ENCODE results near the gene ENOX1.

ENOX1 gene

DNA sequence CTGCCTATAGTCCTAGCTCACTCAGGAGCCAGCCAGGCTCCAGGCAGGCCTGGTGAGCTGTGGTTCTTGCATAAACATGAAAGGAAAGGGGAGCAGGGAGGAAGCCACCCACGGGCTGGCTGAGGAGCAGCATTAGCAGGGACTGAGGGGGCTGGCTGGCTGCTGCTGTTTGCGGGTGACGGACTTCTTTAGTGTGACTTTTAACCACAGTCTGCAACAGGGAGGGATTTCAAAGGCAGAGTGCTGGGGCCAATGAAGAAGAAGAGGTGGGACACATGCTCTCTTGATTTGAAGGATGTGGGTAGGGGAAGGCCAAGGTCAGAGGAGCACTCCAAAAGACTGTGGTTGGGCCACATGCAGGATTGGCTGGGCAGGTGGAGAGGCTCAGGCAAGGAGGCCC, 540.4 kb downstream of the ENOX1 start:
- no peak for DNase-seq (ENCODE audit: low spot score)

DNA sequence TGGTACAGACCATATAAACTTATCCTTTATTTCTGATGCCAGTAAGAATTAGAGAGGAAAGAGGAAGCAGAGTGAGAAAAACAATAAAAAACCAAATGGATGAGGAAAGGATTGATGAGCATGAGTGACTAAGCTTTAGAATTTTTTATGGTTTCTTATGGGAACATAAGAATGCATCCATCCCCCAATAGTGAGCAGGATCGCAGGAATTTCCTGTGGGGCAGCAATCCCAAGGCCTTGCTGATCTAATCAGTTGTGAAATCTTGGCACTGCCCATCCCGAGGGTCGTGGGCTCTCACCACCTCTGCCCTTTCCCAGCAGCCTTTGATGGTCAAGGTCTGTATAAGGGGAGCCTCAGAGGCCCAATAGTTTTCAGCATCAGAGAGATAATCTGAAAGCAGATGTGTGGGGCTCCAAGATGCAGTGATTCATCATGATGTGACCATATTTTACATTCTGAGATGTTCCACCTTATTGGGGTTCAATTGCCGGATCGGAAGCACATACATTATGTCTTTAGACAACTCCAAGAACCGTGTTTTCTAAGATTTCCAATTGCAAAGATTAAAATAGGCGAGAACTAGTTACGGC, 541.3 kb downstream of the ENOX1 start:
- DNase-seq (ENCODE audit: low spot score) = peak; percentile 77

- no peak for DNase-seq (ENCODE audit: low spot score)
These were observed 542.3 kb downstream of the ENOX1 start for GRCh38 chr13:43244481-43244880.

DNA sequence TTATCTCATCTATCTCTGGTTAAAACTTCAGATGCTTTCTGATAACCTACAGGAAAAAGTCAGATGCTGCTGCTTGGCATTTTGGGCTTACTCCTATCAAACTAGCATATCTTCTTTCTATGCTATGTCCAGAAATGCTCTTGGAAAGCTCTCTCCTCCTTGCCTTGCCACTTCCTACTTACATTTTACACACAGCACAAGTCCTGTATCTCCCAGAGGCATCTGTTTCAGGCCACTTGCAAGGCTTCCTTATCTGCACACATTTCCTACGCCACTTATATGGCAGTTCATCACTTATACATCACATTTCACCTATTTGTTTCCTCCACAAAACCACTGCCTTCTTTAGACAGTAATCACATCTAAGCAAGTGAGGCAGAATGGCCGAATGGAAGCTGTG, 543.1 kb downstream of the ENOX1 start:
- no peak for DNase-seq (ENCODE audit: low spot score)

DNA sequence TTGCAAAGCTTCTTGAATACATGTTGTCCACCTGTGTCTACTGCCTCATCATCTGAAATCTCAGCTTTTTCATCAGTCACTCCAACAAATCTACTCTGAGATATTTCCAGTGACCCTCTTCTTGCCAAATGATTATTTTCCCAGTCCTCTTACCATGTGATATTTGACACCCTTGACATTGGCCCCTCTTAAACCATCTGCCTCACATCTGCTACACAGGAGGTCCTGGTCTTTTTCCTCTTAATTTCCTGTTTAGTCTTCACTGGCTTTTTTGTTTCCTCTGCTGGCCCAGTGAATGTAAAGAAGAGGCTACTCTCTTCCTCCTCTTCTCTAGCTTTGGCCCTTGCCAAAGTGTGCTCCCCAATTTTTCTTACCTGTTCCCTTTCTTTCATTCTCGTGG, 544.7 kb downstream of the ENOX1 start:
- DNase-seq (ENCODE audit: low spot score) = no peak

- DNase-seq (ENCODE audit: low spot score) = no peak
These were observed 546.5 kb downstream of the ENOX1 start for GRCh38 chr13:43240278-43240677.

- no peak for DNase-seq (ENCODE audit: low spot score)
These were observed 547.4 kb downstream of the ENOX1 start for GRCh38 chr13:43239275-43239840.

DNA sequence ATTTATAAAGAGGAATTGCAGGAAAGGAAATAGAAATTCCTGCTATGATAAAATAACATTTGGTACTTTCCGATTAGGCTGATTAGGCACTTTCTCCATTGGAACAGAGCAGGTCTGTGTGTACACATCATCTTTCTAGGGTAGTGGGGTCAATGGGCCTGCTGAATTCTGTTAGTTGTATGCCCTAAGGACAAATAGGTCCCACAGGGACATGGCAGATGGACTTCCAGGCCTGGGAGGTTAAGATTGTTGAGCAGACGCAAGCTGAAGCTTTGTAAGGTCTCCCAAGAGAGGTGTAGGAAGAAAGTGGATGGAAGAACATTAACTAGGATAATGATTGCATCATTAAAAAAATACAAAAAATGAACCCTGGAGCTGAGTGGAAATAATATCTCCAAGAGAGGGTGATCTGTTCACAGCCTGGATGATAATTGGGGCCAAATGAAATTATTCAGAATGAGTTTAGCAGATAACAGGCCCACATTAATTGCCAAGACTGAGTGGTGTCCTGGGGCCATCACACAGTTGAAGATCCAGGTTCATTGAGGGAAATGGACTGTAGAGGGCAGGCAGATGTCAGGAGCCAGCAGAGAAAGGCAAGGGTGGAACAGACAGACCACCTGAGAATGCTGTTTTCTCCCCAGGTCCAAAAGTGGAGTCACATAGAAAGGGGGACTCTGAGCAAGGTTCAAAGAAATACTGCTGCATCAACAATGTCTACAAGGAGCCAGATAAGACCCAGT, 548.3 kb downstream of the ENOX1 start:
- no peak for DNase-seq (ENCODE audit: low spot score)

DNA sequence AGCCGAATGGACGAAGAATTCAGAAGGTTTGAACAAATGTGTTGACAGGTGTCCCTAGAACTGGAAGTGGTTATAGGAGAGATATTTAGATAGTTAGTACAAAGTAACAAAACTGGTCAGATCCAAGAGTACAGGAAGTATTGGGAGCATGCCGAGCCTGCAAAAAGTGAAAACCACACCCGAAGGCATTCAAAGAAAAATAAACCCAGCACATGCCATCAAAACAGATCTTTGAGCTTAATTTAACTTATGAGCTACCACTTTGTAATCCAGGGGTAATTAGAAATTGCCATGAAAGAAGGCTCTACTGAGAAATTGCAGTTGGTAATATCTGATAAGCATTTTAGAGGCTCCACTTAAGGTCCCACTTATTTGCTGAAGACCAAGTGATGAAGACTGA, 549.2 kb downstream of the ENOX1 start:
- no peak for DNase-seq (ENCODE audit: low spot score)

- no peak for DNase-seq (ENCODE audit: low spot score)
These were observed 551.7 kb downstream of the ENOX1 start for GRCh38 chr13:43235028-43235427.

- DNase-seq (ENCODE audit: low spot score) = no peak
These were observed 553.9 kb downstream of the ENOX1 start for GRCh38 chr13:43232873-43233265.

DNA sequence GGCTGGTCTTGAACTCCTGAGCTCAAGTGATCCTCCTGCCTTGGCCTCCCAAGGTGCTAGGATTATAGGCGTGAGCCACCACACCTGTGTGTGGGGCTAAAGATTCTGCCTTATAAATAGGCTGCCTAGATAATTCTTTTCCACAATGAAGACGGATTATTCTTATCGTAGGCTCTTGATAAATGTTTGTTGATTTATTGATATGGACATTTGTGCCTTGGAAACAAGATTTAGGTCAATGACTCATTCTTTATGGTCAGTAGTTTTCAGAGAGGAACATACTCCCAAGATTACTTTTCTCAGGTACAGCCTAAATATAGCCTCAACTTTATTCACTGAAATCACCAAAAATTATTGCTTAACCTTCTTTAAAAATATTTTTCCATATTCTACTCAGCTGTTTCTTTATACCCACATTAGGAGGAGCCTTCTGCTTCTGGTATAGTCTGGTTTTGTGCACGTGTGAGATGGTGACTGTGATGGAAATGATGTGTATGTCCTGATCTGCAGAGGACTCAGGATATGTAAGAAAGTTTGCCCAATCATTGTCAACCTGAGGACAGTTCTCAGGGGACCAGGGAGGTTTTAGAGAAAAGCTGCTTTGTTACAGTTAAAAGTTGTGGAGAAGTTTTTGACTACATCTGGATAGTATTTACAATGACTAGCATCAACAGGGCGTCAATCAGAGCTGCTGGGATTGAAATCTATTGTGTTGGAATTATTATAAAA, 554.5 kb downstream of the ENOX1 start:
- DNase-seq (ENCODE audit: low spot score) = no peak

- DNase-seq (ENCODE audit: low spot score) = no peak
These were observed 555.8 kb downstream of the ENOX1 start for GRCh38 chr13:43230989-43231388.

DNA sequence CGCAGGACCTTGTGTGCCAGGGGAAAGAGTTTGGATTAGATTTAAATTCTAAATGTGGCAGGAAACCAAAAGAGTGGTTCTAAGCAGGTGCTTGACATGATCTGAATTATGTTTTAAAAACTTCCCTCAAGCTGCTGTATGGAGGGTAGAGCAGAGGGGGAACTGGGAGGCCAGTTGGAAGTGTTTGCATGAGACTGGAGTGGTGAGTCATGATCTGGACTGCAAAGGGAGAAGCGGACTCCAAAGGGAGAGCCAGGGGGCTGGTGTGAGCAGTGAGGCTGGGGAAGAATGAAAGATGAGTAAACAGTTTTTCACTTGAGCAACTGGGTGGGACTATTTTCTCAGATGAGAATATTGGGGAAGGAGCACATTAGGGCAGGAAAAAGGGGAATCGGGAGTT, 557.3 kb downstream of the ENOX1 start:
- peak; percentile 28 for DNase-seq (ENCODE audit: low spot score)

GRCh38 chr13:43227721-43228120, 559.1 kb downstream of the ENOX1 start:
- DNase-seq (ENCODE audit: low spot score) = no peak

- no peak for DNase-seq (ENCODE audit: low spot score)
These were observed 563.6 kb downstream of the ENOX1 start for GRCh38 chr13:43223216-43223615.

- no peak for DNase-seq (ENCODE audit: low spot score)
These were observed 564.7 kb downstream of the ENOX1 start for GRCh38 chr13:43222086-43222485.

GRCh38 chr13:43221611-43222010, 565.2 kb downstream of the ENOX1 start:
- no peak for DNase-seq (ENCODE audit: low spot score)

- no peak for DNase-seq (ENCODE audit: low spot score)
These were observed 565.7 kb downstream of the ENOX1 start for GRCh38 chr13:43220873-43221595.

DNA sequence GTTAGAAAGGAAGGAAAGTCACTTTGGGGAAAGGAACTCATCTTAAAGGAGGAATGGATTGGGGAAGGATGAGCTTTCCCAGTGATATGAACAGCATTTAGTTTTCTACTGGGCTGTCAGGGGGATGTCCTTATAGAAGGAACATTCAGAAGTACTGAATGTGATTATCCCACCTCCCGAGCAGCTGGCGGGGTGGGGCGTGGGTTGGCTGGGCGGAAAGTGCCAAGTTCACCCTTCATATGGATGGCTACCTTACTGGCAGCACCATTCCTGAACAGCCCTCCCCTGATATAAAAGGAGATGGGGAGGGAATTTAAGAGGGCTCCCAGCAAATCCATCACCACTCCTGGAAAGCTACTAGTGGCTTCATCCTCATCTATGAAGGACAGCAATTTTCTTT, 572.6 kb downstream of the ENOX1 start:
- no peak for DNase-seq (ENCODE audit: low spot score)

GRCh38 chr13:43206838-43207237, 579.9 kb downstream of the ENOX1 start:
- DNase-seq (ENCODE audit: low spot score) = no peak

DNA sequence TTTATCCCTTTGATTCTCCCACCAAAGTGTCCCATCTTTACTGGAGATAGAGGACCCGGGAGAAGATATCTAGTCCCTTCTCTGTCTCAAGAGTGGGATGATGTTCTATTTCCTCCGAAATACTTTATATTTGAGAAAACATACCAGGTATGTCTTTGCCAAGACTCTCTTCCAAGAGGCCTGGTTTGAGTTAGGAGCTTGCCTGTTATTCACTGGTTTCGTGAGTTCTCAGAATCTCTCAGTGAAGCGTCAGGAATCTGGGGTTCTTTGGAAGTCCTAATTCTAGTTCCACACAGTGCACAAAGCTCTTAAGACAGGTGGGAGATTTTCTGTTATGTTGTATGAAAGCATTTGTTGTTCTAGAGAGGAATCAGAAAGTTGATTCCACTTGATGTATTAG, 581.4 kb downstream of the ENOX1 start:
- no peak for DNase-seq (ENCODE audit: low spot score)

Measured in kidney tubule cell (primary cell).